Measurements from ENCODE around the gene MRPL36.

GRCh38 chr5:1777281-1778137 lies 22.1 kb downstream of the MRPL36 start:
- TF ChIP-seq POLR2A (IDR thresholded peaks at IDR 0.05) (no peak), CTCF (IDR thresholded peaks at IDR 0.05) (no peak)
